HepG2 (cell line): Measurements from ENCODE around the gene FBXO28. TPM values are rescaled to one million over a fixed set of nuclear protein-coding genes. Genes with fewer than 3 reads are reported as not detected.

Experiments used
- ATAC-seq: fragments of 200-7000 bp; cut with Tn5 transposase; 3 replicates; pipeline ENCODE4 v1.9.1; 2020; ENCODE audit warnings: mild to moderate bottlenecking, moderate library complexity
- BruUV-seq: library from RNA; stranded (reverse); fragments of 400-500 nt; replicated peaks from 2 replicates; lab custom pipeline; 2021; lab: Mats Ljungman, UMichigan
- CTCF ChIA-PET: fragments of 300-600 bp; formaldehyde crosslinking; extraction: SDS; loops from one replicate; lab custom pipeline; 2021; ENCODE audit warnings: low total read pairs, inconsistent platforms, low intra/inter-chr PET ratio; lab: Yijun Ruan, JAX
- POLR2A ChIA-PET: fragments of 350-600 bp; sonication (Branson Sonifier 250); formaldehyde crosslinking; loops from one replicate; lab custom pipeline; 2020; ENCODE audit warnings: antibody characterized with exemption, inconsistent platforms; lab: Yijun Ruan, JAX
- DNase-seq: peaks from one replicate; pipeline ENCODE4 v3.0.0-alpha.2; 2015; ENCODE audit warnings: low spot score
- FAIRE-seq: peaks from 3 replicates; lab custom pipeline; 2011; peaks lifted over from hg19 to GRCh38; lab: Jason Lieb, UNC
- H2AFZ ChIP-seq: one replicate; pipeline ENCODE4 v1.6.1; 2011; ENCODE audit warnings: low read length, inconsistent platforms
- H3K27ac ChIP-seq: fragments of 300-600 bp; 3 replicates; pipeline ENCODE4 v1.8.0; 2011; ENCODE audit warnings: mixed run types, mild to moderate bottlenecking, mixed read lengths, low read length, inconsistent platforms; ENCODE audit not compliant: insufficient read depth; ENCODE audit errors: extremely low read length
- H3K27me3 ChIP-seq, 2 experiments: fragments of 200-600 bp in 1 of 2; 2 replicates in 1 of 2; 3 replicates in 1 of 2; pipeline versions ENCODE4 v1.6.0 to v1.8.0; 2011; ENCODE audit warnings: low read length in 2 of 2, mild to moderate bottlenecking in 2 of 2, moderate library complexity in 2 of 2, inconsistent platforms in 1 of 2; ENCODE audit not compliant: insufficient read depth in 2 of 2, control insufficient read depth in 1 of 2
- H3K36me3 ChIP-seq, 2 experiments: fragments of 200-600 bp in 1 of 2; replicated peaks in 1 of 2; 2 replicates in 1 of 2; 3 replicates in 1 of 2; pipeline versions ENCODE4 v1.5.1 to v1.8.0; 2011; ENCODE audit warnings: low read length in 2 of 2, inconsistent platforms in 1 of 2; ENCODE audit not compliant: insufficient read depth in 2 of 2, control insufficient read depth in 1 of 2
- H3K4me1 ChIP-seq: 2 replicates; pipeline ENCODE4 v1.5.1; 2012; ENCODE audit warnings: low read length, inconsistent platforms; ENCODE audit not compliant: insufficient read depth
- H3K4me2 ChIP-seq: 2 replicates; pipeline ENCODE4 v1.6.0; 2011; ENCODE audit warnings: low read depth, low read length, inconsistent platforms
- H3K4me3 ChIP-seq, 3 experiments: fragments of 200-600 bp in 1 of 3; sonication (generic), shearing (Covaris generic) in 1 of 3; replicated peaks in 1 of 3; 2 replicates each; pipeline ENCODE4 v1.5.1; 2011 to 2016; ENCODE audit warnings: low read length in 3 of 3, inconsistent platforms in 2 of 3, low read depth in 2 of 3, mild to moderate bottlenecking in 2 of 3, control low read depth in 1 of 3, mixed read lengths in 1 of 3; ENCODE audit not compliant: insufficient read depth in 1 of 3
- H3K79me2 ChIP-seq: one replicate; pipeline ENCODE4 v1.6.1; 2011; ENCODE audit warnings: low read length, inconsistent platforms; ENCODE audit not compliant: insufficient read depth
- H3K9ac ChIP-seq: 2 replicates; pipeline ENCODE4 v1.6.0; 2011; ENCODE audit warnings: mild to moderate bottlenecking, low read depth, low read length, inconsistent platforms; ENCODE audit not compliant: insufficient read depth
- H3K9me3 ChIP-seq: 2 replicates; pipeline ENCODE4 v1.5.1; 2012; ENCODE audit warnings: mild to moderate bottlenecking, low read length
- H4K20me1 ChIP-seq: 2 replicates; pipeline ENCODE4 v1.6.0; 2011; ENCODE audit warnings: inconsistent platforms, mild to moderate bottlenecking, low read length, moderate library complexity; ENCODE audit not compliant: insufficient read depth
- BRCA1 ChIP-seq: sonication (generic); formaldehyde crosslinking; IDR thresholded peaks from 2 replicates; pipeline ENCODE4 v1.4.0; 2020; ENCODE audit warnings: missing genetic modification reagents
- CREB3 ChIP-seq: sonication (generic); formaldehyde crosslinking; IDR thresholded peaks from 2 replicates; pipeline ENCODE4 v1.5.0; 2020; ENCODE audit warnings: missing genetic modification reagents
- HHEX ChIP-seq: IDR thresholded peaks from 2 replicates; pipeline ENCODE4 v1.6.1; 2016; ENCODE audit warnings: control low read depth
- MAFK ChIP-seq, 2 experiments: IDR thresholded peaks in 1 of 2; conservative IDR thresholded peaks in 1 of 2; 2 replicates each; pipeline ENCODE4 v1.6.1; 2011; ENCODE audit warnings: improper control_type of control experiment in 2 of 2, low read length in 2 of 2
- SAFB2 ChIP-seq: sonication (generic); formaldehyde crosslinking; IDR thresholded peaks from 2 replicates; pipeline ENCODE4 v1.5.1; 2020; ENCODE audit warnings: missing genetic modification reagents, low read depth, mild to moderate bottlenecking, borderline replicate concordance
- SKI ChIP-seq: fragments of 450-650 bp; IDR thresholded peaks from one replicate; pipeline ENCODE4 v1.6.1; 2018; ENCODE audit warnings: mild to moderate bottlenecking; ENCODE audit not compliant: partially characterized antibody
- SP2 ChIP-seq: sonication (generic); formaldehyde crosslinking; IDR thresholded peaks from 2 replicates; pipeline ENCODE4 v1.5.1; 2020; ENCODE audit warnings: mild to moderate bottlenecking, missing genetic modification reagents
- TBX2 ChIP-seq: sonication (generic); formaldehyde crosslinking; IDR thresholded peaks from 2 replicates; pipeline ENCODE4 v1.5.0; 2020; ENCODE audit warnings: missing genetic modification reagents, mild to moderate bottlenecking, borderline replicate concordance
- TP53 ChIP-seq: sonication (generic); formaldehyde crosslinking; conservative IDR thresholded peaks from 2 replicates; pipeline ENCODE4 v1.4.0; 2020; ENCODE audit warnings: missing genetic modification reagents
- ZBTB38 ChIP-seq: sonication (generic); formaldehyde crosslinking; IDR thresholded peaks from 2 replicates; pipeline ENCODE4 v1.5.1; 2020; ENCODE audit warnings: mild to moderate bottlenecking, missing genetic modification reagents
- ZNF121 ChIP-seq: sonication (generic); formaldehyde crosslinking; IDR thresholded peaks from 2 replicates; pipeline ENCODE4 v1.5.0; 2020; ENCODE audit warnings: mild to moderate bottlenecking, missing genetic modification reagents
- ZNF263 ChIP-seq: sonication (generic); formaldehyde crosslinking; IDR thresholded peaks from 2 replicates; pipeline ENCODE4 v1.4.0; 2020; ENCODE audit warnings: missing genetic modification reagents
- ZNF552 ChIP-seq: sonication (generic); formaldehyde crosslinking; IDR thresholded peaks from 2 replicates; pipeline ENCODE4 v1.9.0; 2022; ENCODE audit warnings: missing genetic modification reagents, mild to moderate bottlenecking, borderline replicate concordance
- WGBS: methylation state at CpG from one replicate; pipeline ENCODE4 v1.1.6; 2017; ENCODE audit warnings: low lambda C conversion rate; 5-methylcytosine and 5-hydroxymethylcytosine counted together
- in situ Hi-C: cut with HindIII; loops from 2 replicates; pipeline ENCODE4 v1.10.0; 2017; ENCODE audit warnings: low pct_unique_long_range_greater_than_20kb; ENCODE audit not compliant: extremely low pct_ligation_motif_present
- intact Hi-C: fragments of 100-400 bp; cut with micrococcal nuclease; formaldehyde crosslinking; loops from one replicate; pipeline ENCODE4 v1.10.0; 2022; ENCODE audit not compliant: unreplicated experiment
- polyA plus RNA-seq, 8 experiments: library from polyadenylated mRNA; depleted of rRNA in 3 of 8; stranded (reverse) in 7 of 8; unstranded in 1 of 8; fragments of >200 nt; fragmentation: Illumina TruSeq in 4 of 8; extraction: Trizol in 4 of 8; gene quantifications; 2 replicates each; pipeline versions ENCODE4 v1.2.1 to v1.2.3, GENCODE V29; 2011 to 2016; ENCODE audit warnings: low read depth in 4 of 8, missing spikeins in 1 of 8, mixed read lengths in 1 of 8; ENCODE audit not compliant: insufficient read depth in 1 of 8
- total RNA-seq, 5 experiments: library from RNA; depleted of rRNA; stranded (reverse); fragments of >200 nt; fragmentation: Illumina TruSeq; extraction: Trizol; gene quantifications; 2 replicates each; pipeline ENCODE4 v1.2.3, GENCODE V29; 2016; ENCODE audit warnings: low read depth in 1 of 5

Gene FBXO28
- total and polyA plus RNA-seq, 2 of the 13 experiments (the other 11 are each of a cell fraction or from before 2014, with no cell fraction given), result 8.5 to 29.1 TPM

GRCh38 chr1:224192082-224192788 lies 78.3 kb downstream of the FBXO28 start (continued):
- no peak for TF ChIP-seq CREB3 (CRISPR knock-in tag)
- no peak for TF ChIP-seq SKI
- TF ChIP-seq ZNF552 (CRISPR knock-in tag), result no peak
- TF ChIP-seq BRCA1, result no peak
- TF ChIP-seq ZNF263, result no peak
- no peak for TF ChIP-seq TBX2 (CRISPR knock-in tag)
- no peak for TF ChIP-seq SAFB2
- no peak for TF ChIP-seq ZBTB38 (CRISPR knock-in tag)
- no peak for TF ChIP-seq MAFK (conservative IDR thresholded peaks at IDR 0.05 in 1 of 2, IDR thresholded peaks at IDR 0.05 in 1 of 2; ENCODE audit: low read length in 2 of 2)
- TF ChIP-seq TP53 (CRISPR knock-in tag), result no peak

DNA sequence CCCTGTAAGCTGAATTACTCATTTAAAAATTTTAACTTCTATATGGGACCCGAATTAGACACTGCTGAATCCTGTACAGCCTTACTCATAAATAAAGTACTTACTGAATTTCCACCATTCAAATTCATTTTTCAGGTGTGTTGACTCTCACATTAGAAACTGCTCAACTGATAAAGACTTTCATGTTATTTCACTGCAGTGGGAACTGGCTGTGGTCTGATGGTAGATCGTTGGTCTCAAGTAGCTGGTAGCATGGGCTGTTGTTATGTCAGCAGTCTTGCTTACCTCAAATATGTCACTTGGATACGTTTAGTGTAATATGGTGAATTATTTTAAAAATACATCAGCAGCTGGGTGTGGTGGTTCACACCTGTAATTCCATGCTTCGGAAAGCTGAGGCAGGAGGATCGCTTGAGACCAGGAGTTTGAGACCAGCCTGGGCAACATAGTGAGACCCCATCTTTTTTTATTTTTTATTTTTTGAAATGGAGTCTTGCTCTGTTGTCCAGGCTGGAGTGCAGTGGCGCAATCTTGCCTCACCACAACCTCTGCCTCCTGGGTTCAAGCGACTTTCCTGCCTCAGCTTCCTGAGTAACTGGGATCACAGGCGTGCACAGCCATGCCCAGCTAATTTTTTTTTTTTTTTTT lies 79.5 kb downstream of the FBXO28 start:
- Histone ChIP-seq H2AFZ (no peak overlapping the region), H3K27ac (no peak overlapping the region), H3K9ac (no peak overlapping the region), H3K4me3 (no peak overlapping the region), H3K9me3 (no peaks in the 10 kb centered on the region), H3K4me1 (peaks cover 16% of the 10 kb centered on the region)
- ATAC-seq, result no peak
- no peak for DNase-seq
- intact Hi-C loops, result no loop called here
- in situ Hi-C loops, result no loop called here
- TF ChIP-seq ZNF121 (CRISPR knock-in tag) (peak; percentile 71), HHEX (CRISPR knock-in tag) (no peak), SP2 (CRISPR knock-in tag) (no peak)
- TF ChIP-seq, all 625 proteins: peak for 1
- no peak overlapping the region for H3K4me2 ChIP-seq
- no peaks in the 10 kb centered on the region for H3K27me3 ChIP-seq
- BruUV-seq, result no TSS peak
- peaks cover 0 to 8% of the 10 kb centered on the region in 2 experiments; a peak in 2 of 5 replicates for H3K36me3 ChIP-seq
- 97% methylated on average over 8 of the region's 8 CpGs for WGBS
- H4K20me1 ChIP-seq, result no peaks in the 10 kb centered on the region
- FAIRE-seq, result no peak
- ChIA-PET CTCF (no interaction called here), POLR2A (interaction anchor here (1.9 kb wide), 1 partner anchor 10 kb away, joined by 4 read pairs; the partner anchor contains the start of gene DEGS1)
- no peaks in the 10 kb centered on the region for H3K79me2 ChIP-seq
